OCI-M2 (cell line): Measurements from ENCODE around the gene POLN.

Experiments
- DNase-seq: peaks from one replicate; lab custom pipeline; 2025; ENCODE audit not compliant: unreplicated experiment; lab: John Stamatoyannopoulos, UW

POLN gene

DNA sequence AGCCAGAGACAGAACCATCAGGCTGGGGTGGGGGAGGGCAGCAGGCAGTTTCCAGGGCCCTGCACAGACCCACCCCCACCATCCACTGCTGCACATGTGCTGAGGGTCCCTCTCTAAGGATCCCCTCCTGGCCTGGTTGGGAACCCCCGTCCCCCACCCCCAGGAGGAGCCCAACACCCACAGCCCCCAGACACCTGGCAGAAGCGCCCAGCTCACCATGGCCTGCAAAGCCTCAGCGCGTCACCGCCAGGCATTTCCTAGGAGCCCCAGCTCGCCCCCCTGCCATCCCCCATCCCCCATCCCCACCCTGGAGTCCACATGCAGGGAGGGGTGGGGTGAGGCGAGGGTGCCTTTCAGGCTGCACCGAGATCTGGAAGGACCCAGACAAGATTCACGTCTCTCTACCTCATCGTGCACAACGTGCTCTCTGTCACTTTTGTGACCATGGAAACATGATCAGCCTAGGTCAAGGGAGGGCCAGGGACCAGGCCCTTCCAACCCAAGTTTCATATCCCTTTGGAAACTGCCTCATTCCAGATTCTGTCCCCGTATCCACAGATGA lies 10.7 kb upstream of the POLN start:
- no peak for DNase-seq

DNA sequence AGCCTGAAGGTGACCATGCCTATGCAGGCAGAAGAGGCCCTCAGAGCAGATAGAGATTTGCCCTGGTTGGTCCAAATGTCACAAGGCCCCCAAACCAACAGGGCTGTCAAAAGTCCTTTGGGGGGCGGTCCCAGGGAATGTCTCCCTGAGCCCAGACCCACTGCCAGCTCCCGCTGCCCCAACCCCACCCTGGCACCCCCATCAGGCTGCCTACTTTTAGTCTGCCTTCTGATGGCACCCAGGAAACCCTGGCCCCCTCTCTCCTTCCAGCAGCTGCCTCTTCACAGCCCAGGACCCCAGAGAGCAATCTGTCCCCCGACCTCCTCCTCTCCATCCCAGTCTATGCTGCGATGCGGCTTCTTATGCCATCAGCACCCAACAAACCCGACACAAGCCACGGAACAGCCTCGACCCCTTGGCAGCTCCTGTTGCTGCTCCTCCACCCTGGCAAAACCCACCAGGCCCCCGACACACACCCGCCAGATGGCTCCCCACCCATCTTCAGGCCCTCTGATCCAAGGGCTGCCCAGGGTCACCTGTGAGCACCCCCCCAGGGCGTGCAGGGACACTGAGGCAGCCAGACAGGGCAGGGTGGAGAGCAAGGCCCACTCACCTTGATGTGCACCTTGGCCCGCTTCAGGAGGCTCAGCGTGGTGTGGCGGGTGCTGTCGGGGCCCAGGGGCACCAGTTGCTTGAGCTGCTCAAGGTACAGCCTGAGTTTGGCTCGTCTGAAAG lies 10.0 kb upstream of the POLN start:
- no peak for DNase-seq

DNA sequence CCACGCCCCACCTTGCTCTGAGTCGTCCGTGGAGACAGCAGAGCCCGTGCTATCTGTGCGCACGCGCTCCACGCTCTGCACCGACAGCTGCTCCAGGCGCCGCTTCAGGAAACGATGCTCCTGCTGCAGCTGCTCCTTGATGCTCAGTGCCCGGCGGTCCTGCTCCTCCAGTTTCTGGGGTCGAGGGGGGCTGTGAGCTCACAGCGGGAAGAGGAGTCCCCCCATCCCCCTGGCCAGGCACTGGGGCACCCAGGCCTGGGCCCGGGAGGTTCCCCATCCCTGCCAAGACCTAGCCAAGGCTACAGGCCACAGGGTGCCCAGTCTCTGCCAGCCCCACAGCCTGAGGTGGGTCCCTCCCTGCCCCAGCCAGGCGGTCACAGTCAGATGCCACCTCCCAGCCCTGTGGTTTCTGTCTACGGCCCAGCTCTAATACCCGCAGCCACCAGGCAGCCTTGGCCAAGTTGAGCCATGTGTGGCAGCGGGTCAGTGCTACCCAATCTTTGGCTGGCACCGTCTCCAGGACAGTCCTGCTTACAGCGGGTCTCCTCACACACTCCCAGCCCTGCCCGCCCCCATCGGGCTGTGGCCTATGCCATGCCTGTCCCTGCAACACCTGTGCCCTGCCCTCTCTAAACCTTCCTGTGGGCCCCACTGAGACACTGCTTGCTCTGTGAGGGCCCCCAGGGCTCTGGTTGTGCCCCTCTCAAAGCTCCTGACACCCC lies 9.3 kb upstream of the POLN start:
- no peak for DNase-seq

DNA sequence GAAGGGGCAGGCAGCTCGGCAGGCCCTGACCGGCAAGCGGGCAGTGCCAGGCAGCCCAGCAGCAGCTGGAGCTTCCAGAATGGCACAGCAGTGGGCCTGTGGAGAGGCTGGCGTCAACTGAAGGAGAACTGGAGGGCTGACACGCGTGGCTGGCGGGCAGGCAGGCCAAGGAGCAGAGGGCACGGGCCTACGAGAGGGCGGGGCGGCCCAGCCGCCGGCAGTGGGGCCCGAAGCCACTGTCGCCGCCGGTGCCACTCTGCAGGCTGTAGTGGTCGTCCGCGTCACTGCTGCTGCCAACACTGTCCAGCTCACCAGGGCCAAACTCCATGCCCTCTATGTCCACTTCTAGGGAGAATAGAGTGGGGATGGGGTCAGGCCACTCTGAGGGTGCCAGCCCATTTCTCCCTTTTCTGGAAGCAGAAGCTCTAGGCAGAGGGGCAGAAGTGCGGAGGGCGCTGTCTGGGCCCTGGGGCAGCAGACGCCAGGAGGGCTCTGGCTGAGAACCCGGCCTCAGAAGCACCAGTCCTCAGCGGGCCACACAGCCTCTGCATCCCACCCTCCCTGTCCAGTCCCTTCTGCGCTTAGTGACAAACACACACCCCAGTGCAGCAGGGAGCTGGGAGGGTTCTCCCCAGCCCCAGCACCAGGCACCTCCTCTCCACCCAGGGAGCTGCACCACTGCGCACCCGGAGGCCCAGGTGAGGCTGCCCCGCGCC lies 8.6 kb upstream of the POLN start:
- DNase-seq: no peak

DNA sequence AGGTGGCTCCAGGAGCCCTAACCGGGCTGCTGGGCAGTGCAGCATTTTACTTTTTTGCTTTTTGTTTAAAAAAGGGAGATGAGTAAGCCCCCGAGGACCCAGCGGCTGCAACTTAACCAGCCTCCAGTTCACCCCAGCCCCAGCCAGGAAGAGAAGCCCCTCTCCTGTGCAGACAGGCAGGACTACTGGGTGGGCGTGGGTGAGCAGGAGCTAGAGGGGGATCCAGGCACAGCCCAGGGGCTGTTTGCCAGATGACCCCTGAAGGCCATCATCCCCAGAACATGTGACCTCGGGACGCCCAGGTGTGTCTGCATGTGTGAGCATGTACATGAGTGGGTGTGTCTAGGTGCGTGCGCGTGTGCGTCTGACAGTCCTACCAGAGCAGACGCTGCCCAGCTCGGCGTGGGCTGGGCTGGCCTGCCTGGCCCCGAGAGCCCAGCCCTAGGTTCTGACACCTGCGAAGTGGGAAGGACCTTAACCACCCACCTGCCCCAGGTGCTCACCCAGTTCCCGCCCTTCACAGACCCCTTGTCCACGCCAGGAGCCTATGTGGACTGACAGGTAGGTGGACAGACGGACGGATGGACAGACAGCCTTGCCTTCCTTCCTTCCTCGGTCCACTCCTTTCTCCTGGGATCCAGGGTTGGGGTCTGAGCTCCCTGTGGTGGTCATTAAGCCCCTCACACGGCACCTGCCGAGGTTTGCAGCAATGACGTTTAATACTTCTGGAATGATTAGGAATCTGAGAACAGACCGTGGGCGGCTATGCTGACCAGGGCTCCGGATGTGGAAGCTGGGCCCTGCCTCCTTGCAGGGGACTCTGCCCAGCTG lies 7.8 kb upstream of the POLN start:
- no peak for DNase-seq

DNA sequence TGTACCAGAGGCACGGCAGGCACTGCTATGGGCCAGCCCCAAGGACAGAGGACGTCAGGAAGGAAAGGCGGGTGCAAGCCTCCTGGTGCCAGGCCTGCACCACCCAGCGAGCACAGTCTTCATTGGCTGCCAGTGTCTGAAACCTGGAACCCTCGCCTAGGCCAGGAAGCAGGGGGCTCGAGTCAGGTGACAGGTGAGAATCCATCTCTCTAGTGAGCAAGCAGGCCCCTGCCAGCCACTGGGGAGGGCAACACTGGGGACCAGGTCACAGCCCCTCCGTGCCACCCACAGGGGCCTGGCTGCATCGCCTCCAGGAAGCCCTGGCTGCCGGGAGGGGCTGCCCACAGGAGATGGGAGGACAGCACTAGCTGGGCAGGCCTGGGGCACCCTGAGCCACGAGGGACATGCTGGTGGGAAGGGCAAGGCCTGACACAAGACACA lies 6.9 kb upstream of the POLN start:
- DNase-seq: no peak

DNA sequence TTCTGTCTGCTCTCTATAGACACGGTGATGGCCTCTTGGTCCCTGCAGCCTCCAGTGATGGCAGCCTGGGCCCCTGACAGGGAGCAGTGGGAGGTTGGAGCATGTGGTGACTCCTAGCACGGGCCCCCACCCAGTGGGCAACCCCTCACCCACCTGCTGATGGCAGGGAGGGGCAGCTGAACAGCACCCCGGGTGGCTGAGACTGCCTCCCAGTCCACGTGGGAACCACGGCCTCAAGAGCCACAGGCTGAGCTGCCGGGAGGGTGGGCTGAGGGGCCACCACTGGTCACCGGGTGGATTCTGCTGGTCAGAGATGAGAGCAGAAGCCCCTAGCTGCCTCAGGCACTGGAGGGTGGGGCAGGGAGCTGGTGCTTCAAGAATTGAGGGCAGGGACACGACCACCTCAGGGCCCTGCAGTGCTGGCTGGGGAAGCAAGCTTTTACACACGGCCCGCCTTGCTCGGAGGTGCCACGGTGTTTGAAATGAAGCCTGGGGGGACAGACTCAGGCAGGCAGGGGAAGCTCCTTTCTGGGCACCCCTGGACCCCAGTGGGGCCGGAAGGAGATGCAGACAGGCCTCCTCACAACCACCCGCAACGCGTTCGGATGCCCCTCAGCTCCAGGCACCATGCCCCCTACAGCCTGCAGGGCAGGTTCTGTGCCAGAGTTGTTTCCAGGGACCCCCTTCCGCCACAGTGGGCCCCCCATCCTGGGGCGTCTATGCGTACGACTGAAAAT lies 6.3 kb upstream of the POLN start:
- DNase-seq: no peak

DNA sequence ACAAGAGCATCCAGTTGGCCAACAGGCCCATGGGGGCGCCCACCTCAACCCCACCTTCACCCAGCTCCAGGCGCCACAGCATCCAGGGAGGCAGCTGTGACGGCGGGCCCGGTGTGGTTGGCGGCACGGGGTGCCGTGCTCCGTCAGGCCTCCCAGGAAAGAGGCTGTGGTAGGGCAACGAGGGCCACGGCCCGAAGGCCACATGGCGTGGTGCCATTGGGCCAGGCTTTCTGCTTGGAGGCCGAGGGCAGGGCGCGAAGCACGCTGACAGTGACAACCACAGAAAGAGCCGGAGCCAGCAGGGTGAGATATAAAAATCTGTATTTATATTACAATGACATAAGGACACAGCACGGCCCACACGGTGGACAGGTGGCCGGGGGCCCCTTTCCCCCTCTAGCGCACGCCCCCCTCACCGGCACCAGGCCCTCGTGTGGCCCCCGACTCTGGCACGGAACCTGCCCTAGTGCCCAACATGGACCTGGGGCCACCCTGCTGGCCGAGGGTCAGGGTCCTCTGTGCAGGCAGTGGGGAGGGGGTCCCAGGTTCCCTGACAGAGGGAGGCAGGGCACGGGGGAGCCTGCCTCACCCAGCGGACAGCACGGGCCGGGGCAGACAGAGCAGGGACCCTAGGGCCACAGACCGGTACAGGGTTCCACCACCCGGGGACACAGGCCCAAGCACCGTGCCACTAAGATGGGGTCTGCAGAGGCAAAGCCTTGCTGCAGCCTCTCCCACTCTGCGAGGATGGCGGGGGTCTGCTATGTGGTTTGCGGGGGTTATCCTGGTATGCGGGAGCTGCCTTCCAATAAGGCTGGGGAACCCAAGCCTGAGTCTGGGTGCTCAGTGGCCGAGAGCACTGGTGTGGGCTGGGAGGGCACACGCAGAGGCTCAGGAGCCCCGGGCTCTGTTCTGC lies 5.5 kb upstream of the POLN start:
- DNase-seq: no peak

DNA sequence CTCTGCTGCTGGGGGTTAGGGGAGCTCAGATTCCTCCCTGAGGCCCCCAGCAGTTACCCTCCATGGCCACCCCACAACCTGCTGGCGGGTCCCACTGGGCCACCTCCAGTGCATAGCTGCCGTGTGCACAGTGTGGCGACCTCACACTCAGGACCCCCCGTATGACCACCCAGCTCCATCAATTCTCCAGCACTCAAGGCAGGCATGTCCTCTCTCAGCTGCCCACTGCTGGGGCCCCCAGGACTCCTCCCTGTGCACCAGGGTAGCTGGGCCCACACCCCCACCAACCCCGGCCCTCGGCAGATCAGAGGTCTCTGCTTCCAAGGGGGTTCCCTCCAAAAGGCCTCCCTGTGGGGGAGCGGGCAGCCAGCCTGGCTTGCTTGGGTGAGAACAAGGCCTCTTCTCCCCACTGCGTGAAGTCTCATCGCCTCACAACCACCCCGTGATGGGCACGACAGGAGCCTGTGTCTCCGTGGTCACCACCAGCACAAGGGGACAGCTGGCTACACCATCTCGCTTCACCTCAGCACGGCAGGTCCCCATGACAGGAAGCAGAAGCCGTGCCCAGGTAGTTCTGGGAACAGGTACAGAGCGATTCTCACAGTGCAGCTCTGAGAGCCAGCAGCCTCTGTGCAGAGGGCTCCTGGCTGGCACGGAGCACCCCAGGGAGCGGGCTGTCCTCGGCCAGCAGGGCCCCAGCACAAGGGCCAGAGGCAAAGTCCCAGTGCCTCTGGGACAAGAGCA lies 4.6 kb upstream of the POLN start:
- no peak for DNase-seq

DNA sequence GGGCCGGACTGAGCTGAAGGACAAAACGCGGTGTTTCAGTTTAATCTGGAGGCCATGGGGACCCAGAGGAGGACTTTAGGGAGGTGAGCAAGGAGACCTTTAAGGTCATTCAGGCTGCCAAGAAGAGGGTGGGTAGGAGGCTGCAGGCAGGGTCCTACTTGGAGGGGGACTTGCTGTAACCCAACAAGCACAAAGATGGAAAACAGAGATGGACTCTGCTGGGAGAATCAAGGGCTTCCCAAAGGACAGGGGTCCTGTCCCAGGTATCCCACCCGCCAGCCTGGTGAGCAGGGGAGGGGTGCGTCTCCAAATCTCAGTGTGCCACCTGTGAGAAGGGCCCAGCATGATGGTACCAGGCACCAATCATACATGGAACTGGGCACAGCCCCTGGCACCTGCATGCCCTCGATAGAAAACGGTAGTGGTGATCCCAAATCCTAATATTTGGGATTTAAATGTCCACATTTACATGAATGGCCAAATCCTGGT lies 3.9 kb upstream of the POLN start:
- DNase-seq: no peak

DNA sequence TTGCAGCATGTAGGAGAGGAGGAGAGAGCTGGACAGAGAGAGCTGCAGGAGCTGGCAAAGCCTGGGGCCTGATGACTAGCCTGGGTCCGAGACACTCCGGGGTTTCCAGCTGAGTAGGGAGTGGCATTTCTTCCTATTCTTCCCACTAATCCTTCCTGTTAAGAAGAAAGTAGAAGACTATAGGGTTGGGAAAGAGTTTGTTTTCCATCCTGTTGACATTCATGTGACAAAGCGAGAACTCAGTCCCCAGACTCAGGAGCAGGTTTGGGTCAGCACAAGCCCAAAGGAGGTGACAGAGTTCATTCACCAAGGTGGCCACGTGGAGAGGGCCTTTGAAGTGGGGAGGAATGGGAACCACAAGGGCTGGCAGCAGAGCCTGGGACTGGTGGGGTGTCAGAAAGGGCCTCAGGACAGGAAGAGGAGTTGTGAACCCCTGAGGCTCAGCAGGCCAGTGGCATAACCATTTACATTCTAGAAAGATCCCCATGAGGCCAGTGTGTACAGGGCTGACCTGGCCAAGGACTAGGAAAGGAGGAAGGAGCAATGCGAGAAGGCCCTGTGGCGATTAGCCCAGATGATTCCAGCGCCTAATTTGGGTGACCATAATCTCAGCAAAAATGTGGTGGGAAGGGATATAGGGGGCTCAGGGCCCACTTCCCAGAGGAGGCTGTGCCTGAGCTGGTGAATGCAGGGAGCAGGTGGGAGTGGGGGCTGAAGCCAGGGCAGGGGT lies 3.3 kb upstream of the POLN start:
- DNase-seq: no peak

DNA sequence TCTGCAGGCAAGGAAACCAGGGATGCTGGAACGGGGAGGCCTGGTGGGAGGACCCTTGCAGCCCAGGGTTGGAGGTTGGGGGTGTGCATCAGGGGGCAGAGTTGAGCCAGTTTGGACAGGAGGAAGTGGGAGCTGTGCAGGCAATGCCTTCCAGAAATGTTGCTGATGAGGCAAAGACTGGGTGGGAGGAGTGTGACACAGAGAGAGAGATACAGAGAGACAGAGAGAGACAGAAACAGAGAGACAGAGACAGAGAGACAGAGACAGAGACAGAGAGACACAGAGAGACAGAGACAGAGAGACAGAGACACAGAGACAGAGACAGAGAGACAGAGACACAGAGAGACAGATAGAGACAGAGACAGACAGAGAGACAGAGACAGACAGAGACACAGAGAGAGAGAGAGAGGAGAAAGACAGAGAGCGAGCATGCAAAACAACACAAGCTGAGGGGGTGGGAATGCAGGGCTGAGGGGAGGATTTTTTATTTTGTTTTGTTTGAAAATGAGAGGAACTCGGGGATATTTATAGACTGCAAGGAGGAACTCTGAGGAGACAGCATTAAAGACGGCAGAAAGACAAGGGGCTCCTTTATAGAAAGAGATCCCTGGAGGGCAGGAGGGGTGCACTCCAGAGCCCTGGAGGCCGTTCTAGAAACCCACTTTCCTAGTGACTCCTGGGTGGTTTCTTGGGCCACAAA lies 1.9 kb upstream of the POLN start:
- DNase-seq: no peak

DNA sequence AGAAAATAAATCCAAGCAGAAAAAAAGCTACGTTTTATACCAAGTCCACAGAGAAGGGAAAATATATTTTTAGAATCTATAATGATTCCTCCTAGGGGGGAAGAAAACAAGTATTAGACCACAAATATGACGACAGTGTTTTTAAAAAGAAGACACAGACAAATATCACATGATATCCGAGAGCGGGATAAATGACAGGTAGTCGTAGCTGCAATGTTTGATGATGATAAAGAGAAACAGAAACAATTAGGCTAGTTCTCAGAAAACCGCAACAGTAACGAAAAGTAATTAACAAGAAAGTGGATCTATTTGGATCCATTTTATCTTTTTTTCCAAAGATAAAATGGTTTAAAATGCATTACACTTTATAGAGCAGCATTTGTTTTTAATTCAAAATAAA lies 918 bp downstream of the POLN start:
- no peak for DNase-seq

DNA sequence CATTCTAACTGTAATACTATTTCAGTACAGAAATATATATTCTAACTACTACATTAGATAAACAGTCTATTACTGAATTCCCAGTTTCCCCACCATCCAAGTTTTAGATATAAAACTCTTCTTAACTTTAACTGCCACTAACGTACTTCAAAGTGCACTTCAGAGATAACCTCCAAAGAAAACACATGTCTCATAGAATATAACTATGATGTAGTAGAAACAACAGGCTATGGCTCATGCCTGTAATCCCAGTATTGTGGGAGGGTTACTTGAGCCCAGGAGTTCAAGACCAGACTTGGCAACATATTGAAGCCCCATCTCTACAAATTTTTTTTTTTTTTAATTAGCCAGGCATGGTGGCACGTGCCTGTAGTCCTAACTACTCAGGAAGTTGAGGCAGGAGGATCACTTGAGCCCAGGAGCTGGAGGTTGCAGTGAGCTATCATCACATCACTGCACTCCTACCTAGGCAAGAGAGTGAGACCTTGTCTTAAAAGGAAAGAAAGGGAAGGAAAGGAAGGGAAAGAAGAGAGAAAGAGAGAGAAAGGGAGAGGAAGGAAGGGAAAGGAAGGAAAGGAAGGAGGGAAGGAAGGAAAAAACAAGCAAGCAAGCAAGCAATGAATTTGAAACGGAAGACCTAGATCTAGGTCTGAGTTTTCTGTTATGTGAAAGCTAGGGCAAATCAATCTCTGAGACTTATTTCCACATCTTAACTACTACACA lies 4.8 kb downstream of the POLN start:
- no peak for DNase-seq

DNA sequence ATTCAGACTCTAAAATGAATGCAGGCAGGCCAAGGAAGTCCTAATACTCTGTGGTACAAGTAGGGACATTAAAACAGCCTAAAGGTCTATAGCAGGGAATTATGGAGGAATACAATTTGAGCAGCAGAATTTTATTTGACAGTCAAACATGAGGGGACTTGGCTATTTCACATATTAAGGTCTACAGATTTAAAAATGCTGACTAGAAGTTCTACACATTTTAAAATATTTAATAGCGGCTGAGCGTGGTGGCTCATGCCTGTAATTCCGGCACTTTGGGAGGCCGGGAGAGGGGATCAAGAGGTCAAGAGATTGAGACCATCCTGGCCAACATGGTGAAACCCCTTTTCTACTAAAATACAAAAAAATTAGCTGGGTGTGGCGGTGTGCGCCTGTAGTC lies 10.8 kb downstream of the POLN start:
- DNase-seq: no peak

DNA sequence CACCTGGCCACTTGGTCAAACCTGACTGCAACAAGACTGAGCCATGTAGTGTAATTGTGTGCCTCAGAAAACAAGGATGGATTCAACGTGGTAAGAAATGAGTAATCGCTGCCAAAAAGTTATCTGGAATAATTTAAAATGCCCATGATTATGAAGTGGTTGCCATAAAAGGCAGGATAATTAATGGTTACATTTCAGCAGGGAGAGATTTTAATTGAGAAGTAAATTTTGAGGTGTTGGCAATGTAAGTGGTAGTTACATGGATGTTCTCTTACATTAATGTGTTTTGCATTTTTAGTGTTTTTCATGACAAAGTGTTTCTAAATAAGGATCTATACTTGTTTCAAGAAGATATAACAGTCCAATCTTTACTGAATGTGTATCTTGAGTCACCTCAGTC lies 15.7 kb downstream of the POLN start:
- no peak for DNase-seq
